HG03469 (cell line): ENCODE data around the gene RIMS3.
"Not testable (repeated sequence)": the region's sequence is repeated elsewhere in the genome, so short reads cannot be mapped to it uniquely, and the experiment has no call there.

Experiments
- ATAC-seq: cut with Tn5 transposase; IDR thresholded peaks from one replicate; pipeline ENCODE4 v1.9.1; 2021; ENCODE audit warnings: mild to moderate bottlenecking, moderate library complexity, moderate number of reproducible peaks; ENCODE audit not compliant: unreplicated experiment

Gene RIMS3

DNA sequence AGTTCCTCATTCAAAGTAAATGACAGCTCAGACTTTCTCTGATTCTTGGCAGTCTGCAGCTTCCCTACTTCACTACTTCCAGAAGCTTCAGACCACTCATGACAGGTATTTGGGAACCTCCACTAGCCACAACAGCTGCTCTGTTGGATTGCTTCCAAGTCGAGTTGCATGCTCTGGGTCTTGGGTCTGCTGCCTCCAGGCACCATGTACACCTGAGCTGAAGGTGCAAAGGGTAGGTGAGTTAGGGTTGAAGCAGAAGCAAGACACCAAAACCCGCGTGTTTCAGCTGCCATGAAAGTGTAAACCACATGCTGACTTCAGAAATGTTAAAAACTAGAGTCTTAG, 71.3 kb downstream of the RIMS3 start:
- no peak for ATAC-seq

DNA sequence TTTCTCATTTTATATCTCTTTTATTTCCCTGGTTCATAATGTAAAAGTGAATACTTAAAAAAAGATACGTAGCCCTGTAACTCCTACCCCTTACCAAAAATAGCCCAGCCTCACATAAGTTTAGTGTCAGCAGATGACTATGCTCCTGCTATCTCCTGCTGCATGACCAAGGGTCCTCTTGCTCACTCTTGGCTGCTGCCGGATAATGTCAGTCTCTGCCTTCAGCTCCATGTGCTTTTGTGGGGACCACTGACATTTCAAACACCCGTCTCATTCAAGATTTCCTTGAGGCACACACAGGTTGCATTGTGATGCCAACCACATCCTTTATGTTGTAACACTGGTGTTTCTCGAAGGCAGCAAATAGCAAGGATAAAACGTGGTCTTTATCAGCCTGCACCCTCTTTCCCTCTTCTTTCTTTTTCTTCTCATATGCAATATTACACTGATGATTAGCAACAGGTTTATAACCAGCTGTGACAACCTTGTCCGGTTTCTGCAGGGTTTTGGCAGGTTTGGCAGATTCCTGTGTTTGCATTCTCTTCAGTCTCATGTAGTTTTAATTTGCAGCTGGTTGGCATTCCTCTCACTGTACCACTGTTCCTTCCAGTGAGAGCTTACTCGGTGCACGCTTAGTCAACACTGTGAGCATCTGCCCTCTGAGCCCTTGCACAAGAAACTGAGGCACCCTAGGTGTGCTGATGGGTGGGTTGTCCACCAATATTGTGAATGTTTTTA, 71.9 kb downstream of the RIMS3 start:
- no peak for ATAC-seq

DNA sequence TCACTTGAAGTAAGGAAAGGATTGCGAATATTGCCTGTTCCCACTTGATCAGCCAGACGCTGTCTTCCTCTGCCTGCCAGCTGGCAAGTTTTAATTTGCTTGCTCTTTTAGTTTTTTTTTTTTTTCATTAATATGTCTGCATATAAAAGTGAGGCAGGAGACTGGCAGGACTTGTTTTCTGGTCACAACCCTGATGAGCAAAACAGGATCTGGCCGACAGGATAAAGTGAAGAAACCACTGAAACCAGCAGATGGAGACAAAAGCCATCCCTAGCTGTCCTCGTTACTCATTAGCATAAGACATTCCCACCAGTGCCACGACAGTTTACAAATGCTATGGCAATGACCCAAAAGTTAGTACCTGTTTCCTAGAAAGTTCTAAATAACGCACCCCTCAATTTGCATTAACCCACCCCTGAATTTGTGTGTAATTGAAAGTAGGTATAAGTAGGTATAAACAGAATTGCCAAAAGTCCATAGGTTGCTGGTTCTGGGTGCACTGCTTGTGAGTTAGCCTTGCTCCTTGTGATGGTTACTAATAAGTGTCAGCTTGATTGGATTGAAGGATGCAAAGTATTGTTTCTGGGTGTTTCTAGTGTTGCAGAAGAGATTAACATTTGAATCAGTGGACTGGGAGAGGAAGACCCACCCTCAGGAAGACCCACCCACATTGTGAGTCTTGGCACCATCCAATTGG, 73.2 kb downstream of the RIMS3 start:
- no peak for ATAC-seq

DNA sequence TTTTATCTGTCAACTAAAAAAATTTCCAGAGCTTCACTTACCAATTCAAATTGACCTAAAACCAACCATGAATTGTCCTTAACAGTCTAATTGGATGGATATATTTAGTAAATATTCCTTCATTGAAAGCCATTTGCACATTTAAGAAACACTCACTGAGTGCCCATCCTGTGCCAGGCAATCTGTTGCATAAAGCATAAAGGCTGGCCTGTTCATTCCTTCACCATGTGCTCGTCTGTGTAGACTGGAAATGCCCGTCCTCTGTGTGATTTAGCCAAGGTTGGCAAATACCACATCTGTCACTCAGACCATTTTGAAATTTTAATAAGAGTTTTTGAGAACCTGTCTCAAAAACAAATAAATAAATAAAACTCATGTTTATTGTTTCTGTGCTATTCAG, 76.9 kb downstream of the RIMS3 start:
- no peak for ATAC-seq

DNA sequence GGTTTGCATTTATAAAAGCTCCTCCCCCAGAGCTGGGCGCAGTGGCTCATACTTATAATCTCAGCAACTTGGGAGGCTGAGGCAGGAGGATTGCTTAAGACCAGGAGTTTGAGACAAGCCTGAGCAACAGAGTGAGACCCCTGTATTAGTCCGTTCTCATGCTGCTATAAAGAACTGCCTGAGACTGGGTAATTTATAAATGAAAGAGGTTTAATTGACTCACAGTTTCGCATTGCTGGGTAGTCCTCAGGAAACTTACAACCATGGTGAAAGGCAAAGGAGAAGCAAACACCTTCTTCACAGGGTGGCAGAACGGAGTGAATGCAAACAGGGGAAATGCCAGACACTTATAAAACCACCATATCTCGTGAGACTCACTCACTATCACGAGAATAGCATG, 81.5 kb downstream of the RIMS3 start:
- no peak for ATAC-seq

DNA sequence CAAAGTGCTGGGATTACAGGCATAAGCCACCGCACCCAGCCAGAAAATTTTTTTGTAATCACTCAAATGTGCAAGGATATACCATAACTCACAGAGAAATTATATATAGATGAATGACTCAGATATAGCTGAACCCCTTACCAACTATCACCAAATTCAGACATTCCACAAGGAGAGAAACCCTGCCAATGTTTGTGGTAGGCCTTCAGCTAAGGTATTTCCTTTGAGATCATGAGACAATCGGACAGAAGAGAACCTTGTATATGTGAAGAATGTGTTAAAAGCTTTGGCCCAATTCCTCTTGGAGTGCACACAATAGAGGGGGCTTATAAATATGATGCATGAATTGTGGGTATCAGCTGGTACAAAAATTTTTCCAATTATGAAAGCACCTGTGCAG, 83.4 kb downstream of the RIMS3 start:
- ATAC-seq: no peak

DNA sequence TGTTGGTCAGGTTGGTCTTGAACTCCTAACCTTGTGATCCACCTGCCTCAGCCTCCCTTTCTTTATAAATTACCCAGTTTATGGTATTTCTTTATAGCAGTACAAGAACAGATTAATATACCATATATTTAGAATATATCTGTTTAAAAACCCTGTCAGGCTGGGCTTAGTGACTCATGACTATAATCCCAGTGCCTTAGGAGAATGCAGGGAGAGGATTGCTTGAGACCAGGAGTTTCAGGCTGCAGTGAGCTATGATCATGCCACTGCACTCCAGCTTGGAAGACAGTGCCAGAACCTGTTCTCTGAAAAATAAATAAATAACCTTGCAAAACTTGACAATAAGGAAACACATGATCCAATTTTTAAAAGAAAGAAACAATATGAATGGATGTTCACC, 90.1 kb downstream of the RIMS3 start:
- ATAC-seq: no peak

DNA sequence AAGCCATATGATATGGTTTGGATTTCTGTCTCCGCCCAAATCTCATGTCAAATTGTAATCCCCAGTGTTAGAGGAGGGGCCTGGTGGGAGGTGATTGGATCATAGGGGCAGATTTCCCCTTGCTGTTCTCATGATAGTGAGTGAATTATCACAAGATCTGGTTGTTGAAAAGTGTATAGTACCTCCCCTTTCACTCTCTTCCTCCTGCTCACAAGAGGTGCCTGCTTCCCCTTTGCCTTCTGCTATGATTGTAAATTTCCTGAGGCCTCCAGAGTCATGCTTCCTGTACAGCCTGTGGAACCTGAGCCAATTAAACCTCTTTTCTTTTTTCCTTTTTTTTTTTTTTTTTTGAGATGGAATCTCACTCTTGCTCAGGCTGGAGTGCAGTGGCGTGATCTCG, 90.7 kb downstream of the RIMS3 start:
- ATAC-seq: not testable (repeated sequence)
